Neural progenitor cell (in vitro differentiated cells): ENCODE measurements around the gene YTHDC2. TPM values are rescaled to one million over a fixed set of nuclear protein-coding genes. Genes with fewer than 3 reads are reported as not detected.

Experiments used
- DNase-seq: peaks from one replicate; pipeline ENCODE4 v3.0.0-alpha.2; 2016; ENCODE audit warnings: low spot score
- H2AFZ ChIP-seq: fragments of 200-600 bp; sonication (generic); replicated peaks from 2 replicates; pipeline ENCODE4 v1.6.1; 2016; ENCODE audit warnings: antibody characterized with exemption
- H3F3A ChIP-seq: fragments of 200-600 bp; sonication (generic); 2 replicates; pipeline ENCODE4 v1.6.1; 2016; ENCODE audit warnings: antibody characterized with exemption, low read depth
- H3K27ac ChIP-seq: fragments of 200-600 bp; sonication (generic); 2 replicates; pipeline ENCODE4 v1.5.1; 2016; ENCODE audit warnings: mild to moderate bottlenecking
- H3K27me3 ChIP-seq: fragments of 200-600 bp; sonication (generic); 2 replicates; pipeline ENCODE4 v1.6.1; 2016; ENCODE audit warnings: mild to moderate bottlenecking, moderate library complexity
- H3K36me3 ChIP-seq: fragments of 200-600 bp; sonication (generic); 2 replicates; pipeline ENCODE4 v1.5.1; 2016
- H3K4me1 ChIP-seq: fragments of 200-600 bp; sonication (generic); 2 replicates; pipeline ENCODE4 v1.6.1; 2016; ENCODE audit warnings: mixed run types
- H3K4me2 ChIP-seq: fragments of 200-600 bp; sonication (generic); 2 replicates; pipeline ENCODE4 v1.6.1; 2016
- H3K4me3 ChIP-seq: fragments of 200-600 bp; sonication (generic); 2 replicates; pipeline ENCODE4 v1.5.1; 2016
- H3K79me2 ChIP-seq: fragments of 200-600 bp; sonication (generic); 2 replicates; pipeline ENCODE4 v1.6.1; 2016; ENCODE audit warnings: low read depth
- H3K9ac ChIP-seq: fragments of 200-600 bp; sonication (generic); 2 replicates; pipeline ENCODE4 v1.6.1; 2016
- H3K9me3 ChIP-seq: fragments of 200-600 bp; sonication (generic); 2 replicates; pipeline ENCODE4 v1.5.1; 2016; ENCODE audit warnings: low read depth
- H4K20me1 ChIP-seq: fragments of 200-600 bp; sonication (generic); 2 replicates; pipeline ENCODE4 v1.6.1; 2016; ENCODE audit warnings: low read depth
- H3K27ac Mint-ChIP-seq: 3 replicates; pipeline ENCODE4 v1.8.0; 2021; ENCODE audit warnings: mixed read lengths
- H3K27me3 Mint-ChIP-seq: 2 replicates; pipeline ENCODE4 v1.8.0; 2022; ENCODE audit warnings: low read depth, mild to moderate bottlenecking, inconsistent platforms, moderate library complexity, mixed read lengths; ENCODE audit not compliant: insufficient read depth
- H3K36me3 Mint-ChIP-seq: 3 replicates; pipeline ENCODE4 v1.8.0; 2021; ENCODE audit warnings: mixed read lengths
- H3K4me1 Mint-ChIP-seq: 3 replicates; pipeline ENCODE4 v1.8.0; 2021; ENCODE audit warnings: mixed read lengths
- H3K4me3 Mint-ChIP-seq: 3 replicates; pipeline ENCODE4 v1.8.0; 2021; ENCODE audit warnings: mild to moderate bottlenecking, moderate library complexity, mixed read lengths
- H3K9me3 Mint-ChIP-seq: 3 replicates; pipeline ENCODE4 v1.8.0; 2020; ENCODE audit warnings: mixed read lengths
- CTCF ChIP-seq: fragments of 200-600 bp; sonication (generic); IDR thresholded peaks from 2 replicates; pipeline ENCODE4 v1.5.1; 2017; ENCODE audit warnings: antibody characterized with exemption, mild to moderate bottlenecking
- EZH2 ChIP-seq: fragments of 200-600 bp; sonication (generic); IDR thresholded peaks from 2 replicates; pipeline ENCODE4 v1.6.1; 2017; ENCODE audit warnings: antibody characterized with exemption, mild to moderate bottlenecking, moderate library complexity
- EZH2phosphoT487 ChIP-seq: fragments of 200-600 bp; sonication (generic); IDR thresholded peaks from 2 replicates; pipeline ENCODE4 v1.6.1; 2017; ENCODE audit warnings: antibody characterized with exemption
- total RNA-seq: library from RNA; depleted of rRNA; stranded (reverse); fragments of >200 nt; gene quantifications from 2 replicates; pipeline ENCODE4 v1.2.3, GENCODE V29; 2015; ENCODE audit warnings: low replicate concordance

The YTHDC2 gene
- total RNA-seq, 1 donor from 2014 or later: 18.5 TPM

GRCh38 chr5:113615708-113616107 is 102.2 kb downstream of the YTHDC2 start:
- Mint-ChIP-seq H3K36me3 (no peaks in the 10 kb centered on the region), H3K9me3 (peaks cover 6% of the 10 kb centered on the region), H3K4me1 (no peaks in the 10 kb centered on the region), H3K27ac (no peak overlapping the region), H3K27me3 (peaks cover 5% of the 10 kb centered on the region), H3K4me3 (no peak overlapping the region)
- no peak overlapping the region for H3K4me3 ChIP-seq
- H3K27ac ChIP-seq: no peak overlapping the region
- DNase-seq: no peak
- no peak overlapping the region for H3K9ac ChIP-seq
- no peaks in the 10 kb centered on the region for H3K36me3 ChIP-seq
- H2AFZ ChIP-seq: no peak overlapping the region
- no peaks in the 10 kb centered on the region for H4K20me1 ChIP-seq
- no peaks in the 10 kb centered on the region for H3K4me1 ChIP-seq
- H3K9me3 ChIP-seq: no peaks in the 10 kb centered on the region
- H3K79me2 ChIP-seq: no peaks in the 10 kb centered on the region
- no peaks in the 10 kb centered on the region for H3K27me3 ChIP-seq
- TF ChIP-seq CTCF: no peak
- TF ChIP-seq EZH2: no peak
- TF ChIP-seq EZH2phosphoT487: no peak
- H3F3A ChIP-seq: no peaks in the 10 kb centered on the region
- H3K4me2 ChIP-seq: no peak overlapping the region

GRCh38 chr5:113617191-113617796 is 103.8 kb downstream of the YTHDC2 start:
- Histone ChIP-seq H3K9ac (no peak overlapping the region), H3K4me1 (no peaks in the 10 kb centered on the region), H3K9me3 (no peaks in the 10 kb centered on the region), H2AFZ (no peak overlapping the region), H3F3A (no peaks in the 10 kb centered on the region), H3K79me2 (no peaks in the 10 kb centered on the region), H3K27ac (no peak overlapping the region), H3K4me2 (no peak overlapping the region), H3K4me3 (no peak overlapping the region), H3K36me3 (no peaks in the 10 kb centered on the region), H3K27me3 (no peaks in the 10 kb centered on the region), H4K20me1 (no peaks in the 10 kb centered on the region)
- Mint-ChIP-seq H3K27ac (no peak overlapping the region), H3K4me3 (no peak overlapping the region), H3K36me3 (no peaks in the 10 kb centered on the region), H3K9me3 (peaks cover 7% of the 10 kb centered on the region), H3K27me3 (peaks cover 5% of the 10 kb centered on the region), H3K4me1 (no peaks in the 10 kb centered on the region)
- no peak for DNase-seq
- TF ChIP-seq EZH2 (no peak), CTCF (no peak), EZH2phosphoT487 (no peak)

GRCh38 chr5:113632996-113633395 is 119.5 kb downstream of the YTHDC2 start:
- Mint-ChIP-seq H3K36me3 (no peaks in the 10 kb centered on the region), H3K4me3 (no peak overlapping the region), H3K27me3 (no peaks in the 10 kb centered on the region), H3K9me3 (no peaks in the 10 kb centered on the region), H3K27ac (no peak overlapping the region), H3K4me1 (peaks cover 7% of the 10 kb centered on the region)
- Histone ChIP-seq H3K79me2 (no peaks in the 10 kb centered on the region), H3F3A (peaks cover 9% of the 10 kb centered on the region), H3K4me3 (no peak overlapping the region), H3K36me3 (no peaks in the 10 kb centered on the region), H4K20me1 (no peaks in the 10 kb centered on the region), H3K4me2 (no peak overlapping the region), H3K27ac (no peak overlapping the region), H2AFZ (no peak overlapping the region), H3K4me1 (peaks cover 13% of the 10 kb centered on the region), H3K27me3 (no peaks in the 10 kb centered on the region), H3K9ac (no peak overlapping the region), H3K9me3 (no peaks in the 10 kb centered on the region)
- TF ChIP-seq EZH2phosphoT487: no peak
- no peak for TF ChIP-seq CTCF
- no peak for TF ChIP-seq EZH2
- DNase-seq: no peak
